Endometrium (tissue), 2 donors: Measurements from ENCODE around the gene RNF19B.
"Not testable (repeated sequence)": the region's sequence is repeated elsewhere in the genome, so short reads cannot be mapped to it uniquely, and the experiment has no call there.

Experiments used
- FAIRE-seq: peaks from 2 replicates; lab custom pipeline; 2012; peaks lifted over from hg19 to GRCh38; lab: Jason Lieb, UNC
- donor health status: control.
- donor health status: control.

Gene RNF19B, protein sequence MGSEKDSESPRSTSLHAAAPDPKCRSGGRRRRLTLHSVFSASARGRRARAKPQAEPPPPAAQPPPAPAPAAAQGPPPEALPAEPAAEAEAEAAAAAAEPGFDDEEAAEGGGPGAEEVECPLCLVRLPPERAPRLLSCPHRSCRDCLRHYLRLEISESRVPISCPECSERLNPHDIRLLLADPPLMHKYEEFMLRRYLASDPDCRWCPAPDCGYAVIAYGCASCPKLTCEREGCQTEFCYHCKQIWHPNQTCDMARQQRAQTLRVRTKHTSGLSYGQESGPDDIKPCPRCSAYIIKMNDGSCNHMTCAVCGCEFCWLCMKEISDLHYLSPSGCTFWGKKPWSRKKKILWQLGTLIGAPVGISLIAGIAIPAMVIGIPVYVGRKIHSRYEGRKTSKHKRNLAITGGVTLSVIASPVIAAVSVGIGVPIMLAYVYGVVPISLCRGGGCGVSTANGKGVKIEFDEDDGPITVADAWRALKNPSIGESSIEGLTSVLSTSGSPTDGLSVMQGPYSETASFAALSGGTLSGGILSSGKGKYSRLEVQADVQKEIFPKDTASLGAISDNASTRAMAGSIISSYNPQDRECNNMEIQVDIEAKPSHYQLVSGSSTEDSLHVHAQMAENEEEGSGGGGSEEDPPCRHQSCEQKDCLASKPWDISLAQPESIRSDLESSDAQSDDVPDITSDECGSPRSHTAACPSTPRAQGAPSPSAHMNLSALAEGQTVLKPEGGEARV

DNA sequence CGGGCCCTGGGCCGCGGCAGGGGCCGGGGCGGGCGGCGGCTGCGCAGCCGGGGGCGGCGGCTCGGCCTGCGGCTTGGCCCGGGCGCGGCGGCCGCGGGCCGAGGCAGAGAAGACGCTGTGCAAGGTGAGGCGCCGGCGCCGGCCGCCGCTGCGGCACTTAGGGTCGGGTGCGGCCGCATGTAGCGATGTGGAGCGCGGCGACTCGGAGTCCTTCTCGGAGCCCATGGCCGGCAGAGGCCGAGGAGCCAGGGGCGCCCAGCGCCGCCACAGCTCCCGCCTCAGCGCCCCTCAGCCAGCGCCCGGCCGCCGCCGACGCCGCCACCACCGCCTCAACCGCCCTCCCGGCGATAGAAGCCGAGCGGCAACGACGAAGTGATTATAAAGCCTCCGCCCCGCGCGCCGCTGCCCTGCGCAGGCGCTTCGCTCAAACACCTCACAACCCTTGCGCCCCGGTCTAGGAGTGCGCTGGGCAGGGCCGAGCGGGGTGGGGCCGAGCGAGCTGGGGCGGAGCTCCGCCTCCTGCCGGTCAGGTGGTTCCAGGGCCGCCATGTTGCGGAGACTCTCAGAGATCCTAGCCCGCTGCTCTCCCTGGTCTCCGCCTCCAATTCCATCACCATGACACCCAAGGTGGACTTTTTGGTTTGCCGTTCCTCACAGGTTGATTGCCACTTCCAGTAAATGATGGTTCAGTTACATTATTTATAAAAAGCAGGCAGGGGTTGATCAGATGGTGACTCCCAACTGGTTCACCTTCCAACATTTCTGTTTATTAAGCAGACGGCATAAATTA lies at the start of gene RNF19B:
Gene RNF19B, minus strand, starts transcription at position 349 of the 790 bp plus-strand sequence. Its CDS starts 124 bp downstream, at position 225.
- FAIRE-seq = no peak

DNA sequence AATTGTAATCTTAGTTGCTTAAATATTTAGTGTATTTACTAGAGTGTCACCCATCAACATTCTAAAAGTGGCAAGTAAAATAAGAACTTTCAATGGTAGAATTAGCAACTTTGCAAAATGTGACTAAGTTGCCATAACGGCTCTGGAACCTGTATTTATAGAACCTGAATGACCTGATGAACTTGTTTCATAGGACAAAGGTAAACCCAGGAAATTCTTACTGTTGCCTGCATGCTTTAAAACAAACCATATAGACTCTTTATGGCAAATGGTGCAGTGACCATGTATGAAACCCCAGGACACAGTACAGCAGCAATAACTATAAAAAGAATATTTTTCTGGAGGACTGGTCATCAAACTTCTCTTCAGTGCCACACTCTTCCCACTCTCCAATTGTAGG lies 49.2 kb upstream of the RNF19B start:
- no peak for FAIRE-seq

GRCh38 chr1:33012165-33012564 lies 47.6 kb upstream of the RNF19B start:
- no peak for FAIRE-seq

- no peak for FAIRE-seq
These were observed 46.5 kb upstream of the RNF19B start for GRCh38 chr1:33010932-33011731.

- FAIRE-seq = no peak
These were observed 45.0 kb upstream of the RNF19B start for GRCh38 chr1:33009561-33009960.

GRCh38 chr1:33008051-33008914 lies 43.7 kb upstream of the RNF19B start:
- FAIRE-seq = no peak

DNA sequence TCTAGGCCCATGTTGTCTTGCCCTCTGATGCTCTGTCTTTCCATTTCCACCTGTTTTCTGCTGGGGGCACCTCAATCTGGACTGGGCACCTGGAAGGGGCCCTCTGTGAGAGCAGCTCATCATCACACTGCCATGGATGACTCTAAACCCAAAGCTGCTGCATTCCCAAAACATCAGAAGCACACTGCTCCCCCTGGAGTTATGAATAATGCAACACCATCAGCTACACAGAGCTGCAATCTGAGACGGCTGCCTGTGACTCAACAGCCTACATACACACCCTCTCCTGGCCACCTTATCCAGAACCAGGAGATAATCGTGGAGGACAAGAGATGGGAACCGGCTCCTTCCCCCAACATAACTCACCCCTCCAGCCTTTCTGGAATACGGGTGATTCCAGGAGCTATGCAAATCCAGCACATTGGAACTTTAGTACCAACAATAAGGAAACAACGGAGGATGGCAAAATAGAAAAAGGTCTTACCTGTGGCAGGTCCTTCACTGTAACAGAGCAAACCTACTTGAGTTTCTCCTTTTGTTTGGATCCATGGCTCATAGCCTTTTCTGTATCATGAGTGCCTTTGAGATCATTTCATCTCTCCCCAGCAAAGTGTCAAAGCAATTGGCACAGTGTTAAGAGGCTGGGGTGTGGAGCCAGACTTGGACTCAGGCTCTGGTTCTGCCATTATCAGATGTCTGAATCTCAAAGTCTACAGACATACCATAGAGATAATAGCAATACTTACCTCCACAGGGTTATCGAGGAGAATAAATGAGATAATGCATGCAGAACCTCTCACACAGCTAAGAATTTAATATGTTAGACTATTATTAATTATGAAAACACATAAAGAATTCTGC lies 42.8 kb upstream of the RNF19B start:
- FAIRE-seq = no peak

- no peak for FAIRE-seq
These were observed 41.3 kb upstream of the RNF19B start for GRCh38 chr1:33005838-33006421.

DNA sequence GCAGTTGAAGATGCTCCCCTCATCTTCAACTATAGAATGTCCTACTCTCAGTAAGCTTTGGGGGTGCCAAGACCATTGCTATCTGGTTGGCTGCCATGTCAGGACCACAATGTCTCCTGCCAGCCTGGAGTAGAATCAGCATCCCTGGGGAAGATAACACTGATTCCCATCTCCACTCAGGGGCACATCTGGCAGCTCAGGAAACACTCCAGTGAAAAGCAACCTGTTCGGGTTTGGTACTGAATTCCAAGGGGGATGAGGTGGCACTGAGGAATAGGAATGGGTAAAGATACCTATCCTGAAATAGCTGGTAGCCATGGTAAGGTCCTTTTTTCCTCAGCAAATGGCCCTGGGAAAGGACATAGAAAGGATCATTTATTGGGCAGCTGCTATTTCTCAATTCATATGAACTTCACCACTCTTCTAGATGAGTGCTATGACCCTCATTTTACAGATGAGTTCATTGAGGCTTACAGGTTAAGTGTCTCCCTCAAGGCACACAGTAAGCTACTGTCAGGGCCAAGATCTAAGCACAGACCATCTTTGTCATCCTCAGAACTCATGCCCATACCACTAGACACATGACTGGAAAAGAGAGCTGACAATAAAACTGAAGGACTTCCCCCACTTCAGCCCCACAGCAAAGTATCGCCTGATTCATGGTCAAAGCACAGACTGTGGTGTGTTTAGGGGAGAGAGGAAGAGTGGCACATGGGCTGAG lies 40.7 kb upstream of the RNF19B start:
- FAIRE-seq = no peak

GRCh38 chr1:33004613-33005012 lies 40.0 kb upstream of the RNF19B start:
- no peak for FAIRE-seq

DNA sequence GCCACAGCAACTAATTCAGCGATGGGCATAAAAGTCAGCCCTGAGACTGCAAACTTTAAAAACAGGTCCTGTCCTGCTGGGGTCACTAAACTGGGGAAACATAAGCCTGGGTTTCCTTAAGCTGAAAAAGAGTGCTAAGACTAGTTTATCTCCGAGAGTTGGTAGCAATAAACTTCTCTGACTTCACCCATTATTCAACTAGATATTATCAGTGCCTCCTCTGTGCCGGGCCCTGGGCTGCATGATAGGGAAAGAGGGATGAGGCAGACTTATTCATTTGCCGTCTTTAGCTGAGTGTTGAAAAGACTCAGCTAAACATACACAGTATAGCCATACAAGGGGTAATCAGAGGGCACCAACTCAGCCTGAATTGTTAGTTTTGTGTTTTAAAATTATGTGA lies 39.0 kb upstream of the RNF19B start:
- no peak for FAIRE-seq

DNA sequence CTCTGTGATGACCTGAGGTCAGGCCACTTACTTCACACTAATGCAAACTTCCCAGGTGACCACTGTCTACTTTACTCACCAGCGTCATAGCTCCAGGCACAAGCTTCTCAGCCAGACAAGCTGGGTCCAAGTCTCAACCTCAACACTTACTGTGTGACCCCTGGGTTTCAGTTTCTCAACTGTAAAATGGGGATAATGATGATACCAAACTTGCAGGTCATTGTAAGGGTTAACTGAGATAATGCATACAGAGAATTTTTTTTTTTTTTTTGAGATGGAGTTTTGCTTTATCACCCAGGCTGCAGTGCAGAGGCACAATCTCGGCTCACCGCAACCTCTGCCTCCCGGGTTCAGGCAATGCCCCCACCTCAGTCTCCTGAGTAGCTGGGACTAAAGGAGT lies 37.4 kb upstream of the RNF19B start:
- no peak for FAIRE-seq

- no peak for FAIRE-seq
These were observed 36.7 kb upstream of the RNF19B start for GRCh38 chr1:33001282-33001681.

GRCh38 chr1:33000427-33001026 lies 35.9 kb upstream of the RNF19B start:
- no peak for FAIRE-seq

- no peak for FAIRE-seq
These were observed 34.4 kb upstream of the RNF19B start for GRCh38 chr1:32998997-32999396.

DNA sequence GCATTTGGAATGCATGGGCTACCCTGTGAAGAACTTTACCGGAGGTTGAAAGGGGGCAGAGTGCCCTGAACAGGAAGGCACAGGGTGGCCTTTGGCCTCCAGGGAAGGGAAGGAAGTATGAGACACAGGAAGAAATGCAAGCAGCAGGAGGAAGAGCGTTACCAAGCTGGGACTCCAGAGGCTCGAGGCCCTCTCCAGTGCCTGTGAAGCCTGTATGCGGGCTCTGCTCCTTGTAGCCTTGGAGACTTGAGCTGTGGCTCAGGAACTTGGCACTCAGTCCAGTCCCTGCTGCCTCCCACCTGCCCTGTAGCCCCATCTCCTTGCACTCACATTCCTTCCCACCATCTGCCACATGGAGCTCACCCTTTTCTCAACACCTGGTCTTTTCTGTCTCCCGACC lies 33.5 kb upstream of the RNF19B start:
- no peak for FAIRE-seq

DNA sequence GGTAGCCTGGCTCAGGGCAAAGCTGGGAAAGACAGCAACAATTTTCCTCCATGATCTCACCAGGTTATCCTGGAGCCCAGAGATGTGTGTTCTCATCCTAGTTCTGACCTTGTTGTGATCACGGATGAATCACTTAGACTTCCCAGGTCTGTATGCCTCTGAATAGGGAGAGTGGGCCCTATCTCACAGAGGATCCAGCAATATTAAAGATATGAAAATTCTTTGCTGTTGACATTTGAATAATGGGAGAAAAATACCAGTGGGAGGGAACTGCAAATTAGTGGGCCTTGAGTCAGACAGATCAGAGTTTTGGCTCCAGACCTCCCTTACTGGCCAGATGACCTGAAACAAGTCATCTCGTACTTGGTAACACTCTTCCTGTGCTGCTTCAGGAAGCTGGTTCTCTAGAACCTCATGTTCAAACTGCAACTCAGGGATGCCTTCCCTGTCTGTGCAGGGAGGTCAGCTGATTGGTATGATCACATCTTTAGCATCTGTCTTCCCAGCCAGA lies 32.8 kb upstream of the RNF19B start:
- FAIRE-seq = no peak

- FAIRE-seq = not testable (repeated sequence)
These were observed 28.7 kb upstream of the RNF19B start for GRCh38 chr1:32993324-32993636.
